HuH-7.5 (cell line): Measurements from ENCODE around the gene IPP.
A peak's percentile ranks its signal among the peaks of the same experiment; 100 is the strongest.
"Not testable (repeated sequence)": the region's sequence is repeated elsewhere in the genome, so short reads cannot be mapped to it uniquely, and the experiment has no call there.

Source experiments
- DNase-seq: peaks from one replicate; pipeline ENCODE4 v3.0.0; 2011; ENCODE audit warnings: low spot score

Gene IPP

DNA sequence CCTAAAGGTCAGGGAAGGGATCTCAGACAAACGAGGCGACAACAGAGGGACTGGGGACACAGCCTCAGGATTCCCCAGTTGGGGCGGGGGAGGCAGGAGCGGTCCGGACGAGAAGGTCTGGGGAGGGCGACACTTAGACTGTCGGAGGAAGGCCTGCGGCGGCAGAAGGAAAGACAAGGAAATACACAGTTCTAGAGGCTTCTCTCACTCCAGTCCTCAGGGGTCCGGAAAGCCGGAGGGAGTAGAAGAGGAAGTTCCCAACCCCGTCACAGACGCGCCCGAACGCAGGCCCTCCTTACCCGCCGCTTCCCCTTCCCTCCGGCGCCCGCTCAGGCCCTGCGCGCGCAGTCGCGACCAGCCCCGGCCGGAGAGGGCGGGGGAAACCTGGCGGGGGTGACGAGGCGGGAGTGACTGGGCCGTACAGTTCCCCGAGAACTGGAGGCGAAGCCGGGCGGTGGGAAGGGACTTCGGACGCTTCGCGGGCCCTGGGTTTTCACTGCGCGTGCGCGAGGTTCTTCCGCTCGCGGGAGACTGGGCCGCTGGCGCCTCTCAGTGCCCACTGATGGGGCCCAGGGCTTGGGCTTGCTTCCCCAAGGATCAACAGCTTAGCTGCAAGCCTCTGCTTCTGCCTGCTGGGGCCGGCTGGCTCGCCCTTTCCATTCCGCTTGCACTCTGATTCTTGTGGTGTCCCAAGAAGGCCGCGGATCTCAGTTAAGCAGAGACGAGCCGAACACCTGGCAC, at the start of gene IPP:
IPP (minus strand) TSS at position 356 of the 741 bp plus-strand sequence. CDS start 4,242 bp downstream, outside the sequence.
- DNase-seq = peak; percentile 96

DNA sequence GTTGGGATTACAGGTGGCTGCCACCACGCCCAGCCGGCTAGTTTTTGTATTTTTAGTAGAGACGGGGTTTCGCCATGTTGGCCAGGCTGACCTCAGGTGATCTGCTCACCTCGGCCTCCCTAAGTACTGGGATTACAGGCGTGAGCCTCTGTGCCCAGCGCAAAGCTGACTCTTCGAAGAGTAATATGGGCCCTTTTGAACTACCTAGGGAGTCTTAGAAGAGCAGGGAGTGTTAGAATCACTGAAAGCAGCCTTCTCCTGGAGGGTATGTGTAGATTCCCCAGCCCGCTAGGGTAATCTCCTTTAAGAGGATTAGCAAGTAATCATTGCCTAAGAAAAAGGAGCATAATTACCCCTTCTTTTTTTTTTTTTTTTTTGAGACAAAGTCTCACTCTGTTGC, 46.5 kb upstream of the IPP start:
- DNase-seq = no peak

DNA sequence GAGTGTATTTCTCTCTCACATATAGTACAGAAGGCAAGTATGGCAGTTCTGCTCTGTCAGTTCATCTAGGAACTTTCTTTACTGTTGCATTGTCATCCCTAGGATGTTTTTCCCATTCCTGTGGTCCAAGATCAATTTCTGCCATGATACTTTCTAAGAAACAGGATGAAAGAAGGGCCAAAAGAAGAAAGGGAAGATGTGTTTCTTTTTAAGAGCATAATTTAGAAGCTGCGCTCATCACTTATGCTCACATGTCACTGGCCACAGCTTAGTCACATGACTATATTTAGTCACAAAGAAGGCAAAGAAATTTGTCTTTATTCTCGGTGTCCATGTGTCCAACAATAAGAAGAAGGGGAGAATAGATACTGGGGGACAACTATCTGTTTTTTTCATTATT, 45.9 kb upstream of the IPP start:
- DNase-seq = no peak

DNA sequence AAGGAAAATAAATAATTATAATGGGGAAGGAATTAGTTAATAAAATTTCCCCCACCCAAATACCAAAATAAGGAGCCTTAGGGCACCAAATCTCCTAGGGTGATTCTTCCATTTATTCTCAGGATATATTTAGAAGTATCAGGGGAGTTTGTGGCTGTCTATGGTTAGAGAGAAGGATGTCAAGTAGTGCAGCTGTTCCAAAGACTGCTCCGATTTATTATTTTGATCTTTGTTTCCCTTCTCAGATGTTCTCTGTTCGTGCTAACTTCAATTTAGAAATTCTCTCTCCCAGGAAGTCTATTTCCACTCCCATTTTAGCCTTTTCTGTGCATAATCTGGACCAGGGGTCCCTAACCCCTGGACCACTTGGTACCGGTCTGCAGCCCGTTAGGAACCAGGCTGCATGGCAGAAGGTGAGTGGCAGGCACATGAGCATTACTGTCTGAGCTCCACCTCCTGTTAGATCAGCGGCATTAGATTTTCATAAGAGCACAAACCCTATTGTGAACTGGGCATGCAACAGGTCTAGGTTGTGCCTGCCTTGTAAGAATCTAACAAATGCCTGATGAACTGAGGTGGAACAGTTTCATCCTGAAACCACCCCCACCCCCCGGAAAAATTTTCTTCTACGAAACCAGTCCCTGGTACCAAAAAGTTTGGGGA, 43.6 kb upstream of the IPP start:
- no peak for DNase-seq

DNA sequence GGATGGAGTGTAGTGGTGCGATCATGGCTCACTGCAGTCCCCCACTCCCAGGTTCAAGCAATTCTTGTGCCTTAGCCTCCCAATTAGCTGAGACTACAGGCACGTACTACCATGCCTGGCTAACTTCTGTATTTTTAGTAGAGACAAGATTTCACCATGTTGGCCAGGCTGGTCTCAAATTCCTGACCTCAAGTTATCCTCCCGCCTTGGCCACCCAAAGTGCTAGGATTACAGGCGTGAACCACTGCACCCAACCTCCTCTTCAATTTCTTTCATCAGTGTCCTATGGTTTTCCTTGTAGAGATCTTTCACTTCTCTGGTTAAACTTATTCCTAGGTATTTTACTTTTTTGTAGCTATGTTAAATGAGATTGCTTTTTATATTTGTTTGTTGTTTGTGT, 42.3 kb upstream of the IPP start:
- no peak for DNase-seq

DNA sequence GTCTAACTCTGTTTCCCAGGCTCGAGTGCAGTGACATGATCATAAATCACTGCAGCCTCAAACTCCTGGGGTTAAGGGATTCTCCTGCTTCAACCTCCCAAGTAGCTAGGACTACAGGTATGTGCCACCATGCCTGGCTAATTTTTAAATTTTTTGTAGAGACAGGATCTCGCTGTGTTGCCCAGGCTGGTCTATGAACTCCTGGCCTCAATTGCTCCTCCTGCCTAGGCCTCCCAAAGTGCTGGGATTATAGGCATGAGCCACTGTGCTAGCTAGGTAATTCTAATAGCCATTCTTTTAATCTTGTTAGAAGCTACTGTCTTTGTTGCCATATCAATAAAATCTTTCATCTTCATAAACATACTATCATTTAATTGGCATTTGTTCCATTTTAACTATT, 39.1 kb upstream of the IPP start:
- DNase-seq = no peak

DNA sequence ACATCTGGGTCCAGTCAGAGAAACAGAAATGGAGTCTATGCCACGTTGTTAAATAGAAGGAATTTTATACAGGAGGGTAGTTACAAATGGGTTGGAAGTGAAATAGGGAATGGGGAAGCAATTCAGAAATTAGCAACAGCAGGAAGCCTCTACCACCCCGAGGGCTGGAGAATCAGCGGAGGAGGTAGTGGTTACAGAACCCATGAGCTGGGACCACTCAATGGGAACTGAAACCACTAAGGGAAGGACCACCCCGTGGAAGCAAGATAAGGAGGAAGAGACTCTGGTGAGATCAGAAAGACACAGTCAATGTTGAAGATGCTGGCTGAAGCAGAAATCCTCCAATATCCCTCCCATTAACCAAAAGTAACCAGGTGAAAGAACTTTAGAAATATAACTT, 37.5 kb upstream of the IPP start:
- DNase-seq = no peak

DNA sequence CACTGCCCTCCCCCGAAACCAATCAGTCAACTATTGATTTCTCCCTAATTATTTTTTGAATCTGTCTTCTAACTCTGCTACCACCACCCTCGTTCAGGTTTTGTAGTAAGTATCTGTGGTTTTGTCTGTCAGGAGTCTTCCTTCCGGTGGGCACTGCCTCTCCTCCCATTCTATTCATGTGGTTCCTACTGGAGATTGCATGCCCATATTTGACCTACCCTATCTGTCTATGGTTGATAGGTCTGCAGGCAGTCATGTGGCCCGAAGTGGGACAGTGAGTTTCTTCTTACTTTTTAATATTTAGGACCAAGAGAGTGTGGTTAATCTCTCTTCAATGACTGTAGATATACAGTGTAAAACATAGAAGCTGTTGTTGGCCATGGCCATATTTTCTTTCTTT, 35.1 kb upstream of the IPP start:
- DNase-seq = no peak

DNA sequence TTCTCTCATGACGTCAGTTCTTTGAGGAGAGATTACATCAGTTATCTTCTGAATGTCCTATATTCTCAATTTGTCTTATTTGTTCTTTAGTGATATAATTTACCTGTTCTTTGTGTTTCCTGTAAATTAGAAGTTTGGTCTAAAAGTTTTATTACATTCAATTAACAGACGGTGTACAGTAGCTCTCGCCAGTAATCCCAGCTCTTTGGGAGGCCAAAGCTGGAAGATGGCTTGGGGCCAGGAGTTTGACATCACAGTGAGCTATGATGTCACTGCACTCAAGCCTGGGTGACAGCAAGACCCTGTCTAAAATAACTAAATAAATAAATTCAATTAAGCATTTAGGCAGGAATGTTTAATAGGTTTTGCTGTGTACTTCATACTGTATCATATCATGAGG, 25.3 kb upstream of the IPP start:
- no peak for DNase-seq

DNA sequence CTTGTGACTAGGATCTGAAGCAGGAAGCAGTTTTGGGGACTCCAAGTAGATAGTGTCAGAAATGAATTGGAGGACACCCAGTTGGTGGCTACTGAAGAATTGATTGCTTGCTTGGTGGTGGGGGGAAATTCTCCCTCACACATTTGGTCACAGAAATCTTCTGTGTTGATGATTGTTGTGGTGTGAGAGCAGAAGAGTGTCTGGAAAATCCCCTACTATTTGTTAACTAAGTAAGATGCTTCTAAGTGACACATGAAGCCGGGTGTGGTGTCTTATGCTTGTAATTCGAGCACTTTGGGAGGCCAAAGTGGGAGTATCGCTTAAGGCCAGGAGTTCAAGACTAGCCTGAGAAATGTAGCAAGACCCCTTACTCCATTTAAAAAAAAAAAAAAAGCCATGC, 22.5 kb upstream of the IPP start:
- DNase-seq = no peak

DNA sequence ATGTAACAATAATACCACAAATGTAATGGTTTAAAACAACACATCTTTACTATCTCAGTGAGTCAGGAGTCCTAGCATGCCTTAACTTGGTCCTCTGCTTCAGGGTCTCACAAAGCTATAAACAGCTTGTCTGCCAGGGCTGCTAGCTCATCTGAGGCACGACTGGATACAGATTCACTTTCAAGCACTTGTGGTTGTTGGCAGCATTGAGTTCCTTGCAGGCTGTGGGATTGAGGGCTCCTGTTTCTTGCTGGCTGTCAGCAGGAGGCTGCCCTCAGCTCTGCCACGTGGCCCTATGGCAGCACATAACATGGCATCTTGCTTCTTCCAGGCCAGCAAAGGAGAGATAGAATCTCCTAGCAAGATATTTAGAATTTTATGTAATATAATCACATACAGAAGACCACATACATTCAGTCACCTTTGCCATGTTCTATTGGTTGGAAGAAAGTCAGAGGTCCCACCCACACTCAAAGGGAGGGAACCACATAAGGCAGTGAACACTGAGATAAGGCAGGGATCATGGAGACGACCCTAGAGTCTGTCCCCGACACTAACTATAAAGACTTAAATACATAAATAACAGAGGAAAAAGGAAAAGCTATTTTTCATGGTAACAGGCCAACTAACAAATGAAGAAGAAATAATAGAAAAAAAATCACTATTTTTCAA, 18.9 kb upstream of the IPP start:
- no peak for DNase-seq

DNA sequence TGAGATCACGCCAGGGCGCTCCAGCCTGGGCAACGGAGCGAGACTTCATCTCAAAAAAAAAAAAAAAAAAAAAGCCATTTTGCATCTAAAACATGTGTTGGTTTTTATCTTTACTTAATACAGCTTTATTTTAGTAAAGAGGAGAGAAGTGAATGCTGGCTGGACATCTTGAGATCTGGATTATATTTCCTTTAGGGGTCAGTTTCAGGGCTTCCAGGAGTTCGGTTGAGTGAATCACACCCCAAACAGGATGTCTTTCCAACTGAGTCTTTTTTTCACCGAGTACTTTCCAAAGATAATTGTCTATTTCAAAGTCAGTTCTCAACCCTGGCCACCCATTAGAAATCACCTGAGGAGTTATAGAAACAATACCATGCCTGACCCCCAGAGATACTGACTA, 16.6 kb upstream of the IPP start:
- DNase-seq = no peak

DNA sequence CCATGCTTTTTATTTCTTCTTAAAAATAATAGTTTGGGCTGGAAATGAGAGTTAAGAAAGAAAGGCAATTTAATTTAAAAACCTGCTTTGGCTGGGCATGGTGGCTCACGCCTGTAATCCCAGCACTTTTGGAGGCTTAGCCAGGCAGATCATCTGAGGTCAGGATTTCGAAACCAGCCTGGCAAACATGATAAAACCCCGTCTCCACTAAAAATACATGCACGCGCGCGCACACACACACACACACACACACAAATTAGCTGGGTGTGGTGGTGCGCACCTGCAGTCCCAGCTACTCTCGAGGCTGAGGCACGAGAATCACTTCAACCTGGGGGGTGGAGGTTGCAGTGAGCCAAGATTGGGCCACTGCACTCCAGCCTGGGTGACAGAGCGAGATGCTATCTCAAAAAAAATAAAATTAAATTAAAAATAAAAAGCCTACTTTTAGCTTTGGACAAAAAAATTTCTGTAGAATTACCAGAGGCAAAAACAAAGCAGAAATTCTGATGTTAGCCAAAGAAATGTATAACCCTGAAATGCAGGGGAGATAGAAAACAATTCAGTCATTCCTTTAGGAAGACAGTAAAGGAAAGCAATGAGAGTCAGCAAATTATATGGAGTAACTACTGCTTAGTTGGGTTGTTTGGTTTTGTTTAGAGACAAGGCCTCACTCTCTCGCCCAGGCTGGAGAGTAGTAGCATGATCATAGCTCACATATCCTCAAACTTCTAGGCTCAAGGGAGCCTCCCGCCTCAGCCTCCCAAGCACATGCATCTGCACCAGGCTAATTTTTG, 15.7 kb upstream of the IPP start:
- no peak for DNase-seq

DNA sequence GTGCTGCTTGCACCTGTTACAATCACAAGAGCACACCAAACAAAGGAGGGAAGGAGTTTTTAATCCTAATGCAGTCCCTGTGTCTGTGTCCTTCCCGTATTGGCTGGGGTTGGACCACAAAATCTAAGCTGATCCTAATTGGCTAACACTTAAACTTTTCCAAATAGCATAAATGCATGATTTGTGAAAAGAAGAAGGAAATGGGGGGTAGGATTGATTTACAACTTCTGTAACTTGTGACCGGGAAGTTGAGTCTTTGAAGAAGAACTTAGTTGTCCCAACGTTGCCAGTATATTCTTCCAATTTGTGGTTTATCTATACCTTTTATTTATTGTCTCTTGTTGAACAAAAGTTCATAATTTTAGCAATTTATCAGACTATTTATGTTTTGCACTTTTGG, 11.8 kb upstream of the IPP start:
- no peak for DNase-seq

DNA sequence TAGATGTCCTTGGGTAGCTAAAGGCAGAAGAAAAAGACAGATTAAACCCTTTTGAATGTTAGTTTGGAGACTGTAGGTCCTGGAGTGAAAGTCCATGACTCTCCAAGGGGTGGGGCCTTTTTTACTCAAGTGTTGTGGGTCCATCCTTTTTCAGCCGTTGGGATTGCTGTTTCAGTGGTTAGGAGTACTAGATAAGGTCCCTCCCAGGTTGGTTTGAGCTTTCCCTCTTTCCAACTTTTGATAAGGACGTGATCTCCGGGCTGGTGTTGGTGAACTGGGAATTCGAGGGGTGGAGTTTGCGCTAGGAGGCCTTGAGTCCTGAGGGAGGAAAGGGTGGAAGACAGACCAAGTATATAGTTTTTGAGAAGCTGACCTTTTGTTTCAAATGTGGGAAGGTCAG, 5.2 kb upstream of the IPP start:
- DNase-seq = no peak

DNA sequence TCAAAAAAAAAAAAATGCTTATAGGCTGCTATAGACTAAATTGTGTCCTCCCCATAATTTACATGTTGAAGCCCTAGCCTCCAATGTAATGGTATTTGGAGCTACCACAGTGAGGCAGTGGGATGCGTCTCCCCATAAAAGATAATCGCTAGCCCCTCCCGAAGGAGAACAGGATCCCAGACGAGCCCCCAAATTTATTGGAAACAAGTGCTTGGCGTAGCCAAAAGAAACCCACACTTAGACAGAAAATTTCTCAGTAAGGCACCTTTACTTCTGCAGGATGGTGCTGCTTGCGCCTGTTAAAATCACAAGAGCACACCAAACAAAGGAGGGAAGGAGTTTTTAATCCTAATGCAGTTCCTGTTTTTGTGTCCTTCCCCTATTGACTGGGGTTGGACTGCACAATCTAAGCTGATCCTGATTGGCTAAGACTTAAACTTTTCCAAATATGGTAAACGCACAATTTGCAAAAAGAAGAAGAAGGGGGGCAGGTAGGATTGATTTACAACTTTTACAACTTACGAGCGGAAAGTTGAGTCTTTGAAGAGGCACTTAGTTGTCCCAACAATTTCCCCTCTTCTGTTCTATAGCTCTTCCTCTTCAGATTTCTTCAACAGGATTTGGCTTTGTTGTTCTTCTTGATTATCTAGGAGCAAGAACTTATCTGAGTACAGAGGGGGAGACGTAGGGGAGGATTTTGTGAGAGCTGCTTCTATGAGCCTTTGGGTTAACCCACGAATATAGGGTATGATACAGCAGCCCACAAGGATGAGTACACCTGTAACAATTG, 3.0 kb upstream of the IPP start:
- no peak for DNase-seq

DNA sequence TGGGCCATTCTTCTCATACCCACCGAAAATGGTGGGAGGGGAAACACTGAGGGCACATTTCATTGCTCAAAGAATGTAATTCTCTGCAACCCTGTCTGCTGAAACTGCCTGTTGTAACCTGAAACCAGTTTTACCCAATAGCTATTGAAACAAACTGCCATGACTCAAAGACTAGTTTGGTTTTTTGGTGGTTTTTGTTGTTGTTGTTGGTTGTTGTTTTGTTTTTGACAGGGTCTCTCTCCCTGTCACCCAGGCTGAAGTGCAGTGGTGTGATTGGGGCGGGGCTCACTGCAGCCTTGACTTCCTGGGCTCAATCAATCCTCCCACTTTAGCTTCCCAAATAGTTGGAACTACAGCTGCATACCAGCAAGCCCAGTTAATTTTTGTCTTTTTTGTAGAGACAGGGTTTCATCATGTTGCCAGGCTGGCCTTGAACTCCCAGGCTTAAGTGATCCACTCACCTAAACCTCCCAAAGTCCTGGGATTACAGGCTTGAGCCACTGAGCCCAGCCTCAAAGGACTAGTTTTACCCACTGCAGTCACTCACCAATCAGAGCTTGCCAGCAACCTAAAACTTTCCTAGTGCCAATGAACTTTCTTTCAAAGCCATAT, 2.1 kb upstream of the IPP start:
- no peak for DNase-seq

DNA sequence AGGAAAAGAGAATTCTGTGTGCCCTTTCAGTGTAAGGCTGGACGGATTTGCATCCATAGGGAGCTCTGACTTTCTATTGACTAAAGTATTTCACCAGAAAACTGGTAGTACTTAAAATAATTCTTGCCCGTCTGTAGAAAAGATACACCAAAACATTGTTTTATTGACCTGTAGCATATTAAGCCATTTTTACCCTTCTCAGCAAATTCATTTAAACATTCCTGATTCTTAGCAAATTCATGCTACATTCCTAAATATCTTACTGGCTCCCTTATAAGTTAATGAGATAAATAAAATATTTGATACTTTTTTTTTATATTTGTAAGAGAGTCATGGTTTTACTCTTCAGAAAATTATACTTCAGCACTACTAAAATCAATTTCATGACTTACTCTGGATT, 1.6 kb upstream of the IPP start:
- no peak for DNase-seq

DNA sequence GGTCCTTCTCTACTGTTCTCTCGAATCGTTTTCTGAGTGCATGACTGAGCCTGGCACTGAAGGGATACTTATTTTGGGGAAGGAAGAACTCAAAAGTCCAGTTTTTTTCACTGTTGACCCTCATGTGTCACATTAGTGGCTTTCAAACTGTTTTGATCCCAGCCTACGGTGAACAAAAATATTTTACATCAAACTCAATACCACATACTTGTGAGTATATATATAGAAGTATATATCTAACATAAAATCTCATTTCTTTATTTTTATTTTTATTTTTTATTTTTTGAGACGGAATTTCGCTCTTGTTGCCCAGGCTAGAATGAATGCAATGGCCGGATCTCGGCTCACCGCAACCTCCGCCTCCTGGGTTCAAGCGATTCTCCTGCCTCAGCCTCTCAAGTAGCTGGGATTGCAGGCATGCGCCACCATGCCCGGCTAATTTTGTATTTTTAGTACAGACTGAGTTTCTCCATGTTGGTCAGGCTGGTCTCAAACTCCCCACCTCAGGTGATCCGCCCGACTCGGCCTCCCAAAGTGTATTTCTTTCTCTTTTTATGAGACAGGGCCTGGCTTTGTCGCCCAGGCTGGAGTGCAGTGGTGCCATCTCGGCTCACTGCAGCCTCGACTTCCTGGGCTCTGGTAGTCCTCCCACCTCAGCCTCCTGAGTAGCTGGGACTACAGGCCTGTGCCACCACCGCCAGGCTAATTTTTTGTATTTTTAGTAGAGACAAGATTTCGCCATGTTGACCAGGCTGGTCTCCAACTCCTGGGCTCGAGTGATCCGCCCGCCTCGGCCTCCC, 786 bp upstream of the IPP start:
- DNase-seq = not testable (repeated sequence)

DNA sequence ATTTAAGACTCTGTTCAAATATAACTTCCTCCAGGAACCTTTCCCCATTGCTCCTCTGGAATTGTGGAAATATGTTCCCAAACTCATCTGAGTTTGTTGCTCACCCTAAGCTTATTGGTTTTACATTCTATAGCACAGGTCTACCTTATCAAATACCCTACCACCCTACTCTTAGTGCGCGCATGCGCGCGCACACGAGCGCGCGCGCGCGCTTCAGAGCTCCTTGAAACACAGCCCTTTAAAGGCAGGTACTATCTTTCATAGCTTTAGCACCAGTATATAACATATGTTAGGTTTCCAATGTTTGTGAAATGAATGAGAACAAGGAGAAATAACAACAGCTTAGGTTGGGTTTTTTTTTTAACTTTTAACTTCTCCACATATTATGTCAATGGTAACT, 3.5 kb downstream of the IPP start:
- DNase-seq = no peak
